C1 segment of cervical spinal cord (tissue), 14 donors: Measurements from ENCODE around the gene DYRK1A.
"Not testable (repeated sequence)": the region's sequence is repeated elsewhere in the genome, so short reads cannot be mapped to it uniquely, and the experiment has no call there.

Experiments
- DNase-seq, 14 donors: peaks; one replicate each; lab custom pipeline; 2025; lab: John Stamatoyannopoulos, UW

DYRK1A gene

DNA sequence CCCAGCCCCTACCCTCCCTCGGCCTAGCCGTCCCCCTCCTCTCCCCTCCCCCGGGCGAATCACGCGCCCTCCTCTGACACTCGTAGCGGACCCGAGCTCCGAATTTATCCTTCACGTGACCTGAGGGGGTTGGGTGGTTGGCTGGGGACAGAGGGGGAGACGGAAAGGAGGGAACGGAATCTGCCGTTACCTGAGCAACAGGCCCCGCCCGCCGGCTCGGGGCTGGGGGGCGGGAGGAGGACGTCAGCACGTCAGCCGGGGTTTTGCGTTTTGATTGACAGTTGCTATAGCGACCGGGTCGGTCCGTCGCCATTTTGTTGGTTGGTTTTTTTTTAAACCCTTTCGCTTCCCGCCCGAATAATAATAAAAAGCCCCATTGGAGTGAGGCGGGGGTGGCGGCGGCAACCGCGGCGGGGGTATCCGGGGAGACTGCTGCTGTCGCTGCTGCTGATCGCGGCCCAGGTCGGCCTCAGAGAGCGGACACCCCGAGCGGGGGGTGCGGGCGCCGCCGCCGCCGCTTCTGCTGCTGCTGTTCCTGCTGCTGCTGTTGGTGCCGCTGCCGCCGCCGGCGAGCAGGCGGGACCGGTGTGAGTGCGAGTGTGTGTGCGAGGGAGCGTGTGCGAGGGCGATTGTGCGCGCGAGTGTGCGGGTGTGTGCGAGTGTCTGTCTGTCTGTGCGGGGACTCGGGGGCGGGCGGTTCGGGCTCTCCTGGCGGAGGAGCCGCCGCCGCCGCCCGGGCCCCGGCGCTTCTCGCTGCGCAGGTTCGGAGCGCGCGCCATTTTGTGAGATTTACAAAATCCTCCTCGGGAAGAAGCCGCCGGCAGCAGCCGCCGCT lies at the start of gene DYRK1A:
Gene DYRK1A (plus strand): TSS at position 292 of the 835 bp plus-strand sequence. CDS start 53,602 bp downstream, outside the sequence.
- peak; percentile 83 to 99 (median 98) for DNase-seq

DNA sequence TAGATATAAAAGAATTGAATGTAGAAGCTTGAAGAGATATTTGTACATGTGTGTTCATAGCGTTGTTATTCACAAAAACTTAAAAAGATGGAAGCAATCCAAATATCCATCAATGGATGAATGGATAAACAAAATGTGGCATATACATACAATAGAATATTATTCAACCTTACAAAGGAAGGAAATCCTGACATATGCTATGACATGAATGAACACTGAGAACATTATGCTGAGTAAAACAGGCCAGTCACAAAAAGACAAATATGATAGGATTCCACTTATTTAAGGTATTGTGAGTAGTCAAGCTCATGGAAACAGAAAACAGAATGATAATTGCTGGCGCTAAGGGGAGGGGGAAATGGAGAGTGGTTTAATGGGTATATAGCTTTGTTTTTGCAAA lies 47.0 kb upstream of the DYRK1A start:
- no peak for DNase-seq

DNA sequence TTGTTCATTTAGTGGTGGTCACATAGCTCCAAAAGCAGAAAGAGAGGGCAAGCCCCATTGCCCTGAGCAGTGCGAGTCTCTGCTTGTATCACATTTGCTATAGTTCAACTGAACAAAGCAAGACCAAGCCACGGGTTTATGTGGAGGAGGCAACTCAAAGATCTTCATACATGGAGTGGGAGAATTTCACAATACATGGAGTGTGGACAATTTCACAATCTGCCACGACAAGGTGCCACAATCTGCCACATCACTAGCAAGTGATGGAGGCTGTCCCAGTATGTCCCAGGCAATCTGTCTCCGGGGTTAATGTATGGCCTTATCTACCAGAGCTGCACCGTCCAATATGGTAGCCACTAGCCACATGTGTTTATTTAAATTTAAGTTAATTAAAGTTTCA lies 44.5 kb upstream of the DYRK1A start:
- DNase-seq = no peak

DNA sequence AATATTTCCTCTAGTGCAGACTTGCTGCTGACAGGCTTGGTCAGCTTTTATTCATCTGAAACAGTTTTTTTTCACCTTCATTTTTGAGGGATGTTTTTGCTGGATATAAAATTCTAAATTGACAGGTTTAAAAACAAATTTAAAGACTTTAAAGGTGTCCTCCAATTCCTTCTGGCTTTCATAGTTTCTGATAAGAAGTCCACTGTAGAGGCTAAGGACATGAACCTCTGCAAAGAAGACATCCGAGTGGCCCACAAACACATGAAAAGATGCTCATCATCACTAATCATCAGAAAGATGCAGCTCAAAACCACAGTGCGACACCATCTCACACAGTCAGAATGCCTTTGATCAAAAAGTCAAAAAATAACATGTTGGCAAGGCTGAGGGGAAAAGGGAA lies 42.0 kb upstream of the DYRK1A start:
- no peak for DNase-seq

DNA sequence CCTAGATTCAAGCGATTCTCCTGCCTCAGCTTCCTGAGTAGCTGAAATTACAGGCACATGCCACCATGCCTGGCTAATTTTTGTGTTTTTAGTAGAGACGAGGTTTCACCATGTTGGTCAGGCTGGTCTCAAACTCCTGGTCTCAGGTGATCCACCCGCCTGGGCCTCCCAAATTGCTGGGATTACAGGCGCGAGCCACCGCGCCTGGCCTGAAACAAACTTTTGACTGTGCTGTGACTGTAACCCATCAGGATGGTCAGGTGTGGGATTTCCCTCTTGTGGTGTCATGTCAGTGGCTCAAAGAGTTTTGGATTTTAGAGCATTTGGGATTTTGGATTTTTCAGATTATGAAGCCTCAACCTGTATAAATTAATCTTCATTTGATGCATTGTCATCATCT lies 38.4 kb upstream of the DYRK1A start:
- not testable (repeated sequence) for DNase-seq

DNA sequence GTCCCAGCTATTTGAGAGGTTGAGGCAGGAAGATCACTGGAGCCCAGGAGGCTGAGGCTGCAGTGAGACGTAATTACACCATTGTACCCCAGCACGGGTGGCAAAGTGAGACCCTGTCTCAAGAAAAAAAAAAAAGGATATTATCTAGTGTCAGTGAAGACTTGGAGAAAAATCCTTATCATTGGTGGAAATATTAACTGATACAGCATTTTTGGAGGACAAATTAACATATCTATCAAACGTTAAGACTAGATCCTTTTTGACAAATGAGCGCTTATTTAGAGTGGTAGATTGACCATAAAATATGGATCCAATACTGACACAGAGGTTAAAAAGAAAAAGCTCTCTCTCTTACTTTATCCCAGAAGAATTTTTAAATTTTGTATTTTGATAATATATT lies 35.2 kb upstream of the DYRK1A start:
- DNase-seq = no peak

DNA sequence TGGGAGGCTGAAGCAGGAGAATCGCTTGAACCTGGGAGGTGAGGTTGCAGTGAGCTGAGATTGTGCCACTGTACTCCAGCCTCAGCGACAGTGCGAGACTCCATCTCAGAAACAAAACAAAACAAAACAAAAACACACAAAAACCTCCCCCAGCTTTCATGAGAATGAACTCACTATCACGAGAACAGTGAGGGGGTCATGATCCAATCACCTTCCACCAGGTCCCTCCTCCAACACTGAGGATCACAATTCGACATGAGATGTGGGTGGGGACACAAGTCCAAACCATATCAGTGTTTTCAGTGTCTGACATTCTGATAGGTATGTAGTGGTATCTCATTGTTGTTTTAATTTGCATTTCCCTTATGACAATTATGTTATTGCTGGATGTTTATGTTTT lies 31.5 kb upstream of the DYRK1A start:
- DNase-seq = no peak

DNA sequence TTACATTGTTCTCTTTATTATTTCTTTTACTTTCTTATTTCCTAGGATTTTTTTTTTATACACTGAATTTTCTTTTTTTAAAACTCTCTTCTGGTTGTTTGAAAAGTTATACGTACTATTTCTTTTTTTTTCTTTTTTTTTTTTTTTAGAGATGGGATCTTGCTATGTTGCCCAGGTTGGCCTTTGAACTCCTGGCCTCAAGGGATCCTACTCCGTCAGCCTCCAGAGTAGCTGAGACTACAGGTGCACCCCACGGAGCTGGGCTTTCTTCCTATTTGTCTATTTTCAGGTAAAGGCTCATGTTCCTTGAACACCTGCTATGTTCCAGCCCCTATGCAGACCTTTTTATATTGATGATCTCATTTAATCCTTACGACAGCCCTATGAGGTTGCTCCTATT lies 29.4 kb upstream of the DYRK1A start:
- DNase-seq = no peak

DNA sequence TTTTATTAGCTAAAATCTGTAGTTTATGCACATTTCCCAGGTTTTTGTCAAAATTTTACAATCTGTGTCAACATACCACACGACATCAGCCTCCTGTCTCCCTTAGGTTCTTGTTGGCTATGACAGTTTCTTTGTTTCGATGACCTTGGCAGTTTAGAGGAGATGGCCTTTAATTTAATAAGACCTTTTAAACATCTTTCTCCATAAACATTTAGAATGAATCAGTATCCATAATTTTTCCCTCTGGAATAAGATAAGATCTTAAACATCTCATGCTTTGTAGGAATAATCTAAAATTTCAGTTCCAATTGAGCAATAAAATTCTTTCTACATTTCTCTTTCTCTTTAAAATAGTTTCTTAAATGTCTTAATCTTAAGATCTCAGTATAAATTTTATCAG lies 28.7 kb upstream of the DYRK1A start:
- DNase-seq = no peak

DNA sequence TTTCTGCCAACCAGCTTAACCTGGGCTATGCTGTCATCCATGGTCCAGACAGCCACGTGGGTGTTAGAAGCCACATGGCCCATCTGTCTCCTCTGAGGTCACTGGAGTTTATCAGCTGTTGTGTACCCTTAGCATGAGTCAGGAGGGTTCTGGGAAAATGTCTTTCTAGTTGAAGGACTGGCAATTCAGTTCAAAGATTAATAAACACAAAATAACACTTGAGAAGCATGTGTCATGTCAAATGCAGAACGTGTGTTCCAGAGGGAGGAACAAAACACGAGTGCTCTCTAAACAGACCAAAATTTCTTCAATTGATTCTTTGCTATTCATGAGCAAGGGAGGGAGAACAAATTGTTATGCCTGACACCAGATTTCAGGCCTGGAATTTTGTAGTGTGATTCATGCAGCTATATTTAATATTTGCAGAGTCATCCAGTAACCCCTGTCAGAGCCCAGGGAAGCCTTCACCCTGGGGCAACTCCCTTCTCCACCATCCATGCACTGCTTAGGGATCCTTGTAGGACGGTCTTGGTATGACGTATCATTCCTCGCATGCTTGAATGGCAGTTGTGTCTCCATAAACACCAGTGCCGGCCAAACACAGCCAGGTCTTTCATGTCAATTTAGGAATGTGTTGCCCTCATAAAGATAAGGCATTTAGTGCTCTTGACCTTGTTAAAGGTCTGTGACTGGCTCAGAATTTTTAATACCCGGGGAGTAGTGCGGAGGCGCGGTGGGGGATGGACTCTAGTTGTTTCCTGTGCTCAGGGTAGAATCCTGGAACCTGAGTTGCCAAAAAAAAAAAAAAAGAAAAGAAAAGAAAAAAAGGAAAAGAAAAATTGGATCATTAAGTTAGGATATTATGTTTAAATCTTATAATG lies 27.7 kb upstream of the DYRK1A start:
- no peak for DNase-seq

DNA sequence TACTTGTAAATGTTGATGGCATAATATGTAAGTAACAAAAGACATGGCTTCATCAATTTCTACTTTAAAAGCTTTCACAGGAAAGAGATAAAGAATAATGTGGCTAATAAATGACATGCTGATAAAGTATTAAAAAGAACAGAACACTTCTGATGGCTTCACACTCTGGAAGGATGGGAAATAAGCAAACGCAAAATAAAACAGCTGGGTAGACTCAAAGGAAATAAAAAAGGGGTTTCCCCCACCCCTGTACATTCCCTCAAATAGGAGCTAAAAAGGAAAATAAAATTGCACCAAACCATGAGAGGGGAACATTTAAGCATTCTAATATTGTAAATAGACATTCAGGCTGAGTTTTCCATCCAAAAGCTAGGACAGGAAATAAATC lies 27.0 kb upstream of the DYRK1A start:
- no peak for DNase-seq

DNA sequence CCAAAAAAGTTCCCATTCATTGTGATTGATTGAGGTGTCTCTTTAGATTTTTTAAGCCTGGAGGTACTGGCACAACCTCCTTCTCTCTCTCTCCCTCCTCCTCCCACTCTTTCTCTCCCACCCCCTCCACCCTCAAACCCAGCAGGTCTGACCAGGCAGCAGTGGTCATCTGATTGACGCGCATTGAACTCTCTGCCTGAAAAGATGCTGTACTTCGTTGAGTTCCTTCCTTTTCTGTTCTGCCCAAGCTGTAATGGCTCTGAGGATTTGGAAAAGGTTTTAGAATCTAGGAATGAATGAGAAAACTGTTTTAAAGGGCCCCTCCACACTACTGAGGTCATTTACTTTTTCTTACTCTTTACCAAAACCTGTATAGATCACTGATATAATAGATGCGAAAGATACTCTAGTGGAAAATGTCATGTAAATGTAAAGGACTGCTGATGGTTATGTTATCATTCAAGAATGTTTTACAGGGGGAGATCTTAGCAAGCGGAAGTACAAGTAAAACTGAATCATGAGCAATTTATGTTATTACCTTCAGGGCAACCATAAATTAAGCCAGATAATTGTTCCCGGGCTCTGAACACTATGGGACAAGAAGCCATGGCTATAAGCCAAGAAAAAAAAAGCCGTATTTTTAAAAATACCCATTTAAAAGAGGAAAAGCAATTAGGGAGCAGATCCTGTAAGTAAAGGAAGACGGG lies 25.2 kb upstream of the DYRK1A start:
- DNase-seq = no peak

DNA sequence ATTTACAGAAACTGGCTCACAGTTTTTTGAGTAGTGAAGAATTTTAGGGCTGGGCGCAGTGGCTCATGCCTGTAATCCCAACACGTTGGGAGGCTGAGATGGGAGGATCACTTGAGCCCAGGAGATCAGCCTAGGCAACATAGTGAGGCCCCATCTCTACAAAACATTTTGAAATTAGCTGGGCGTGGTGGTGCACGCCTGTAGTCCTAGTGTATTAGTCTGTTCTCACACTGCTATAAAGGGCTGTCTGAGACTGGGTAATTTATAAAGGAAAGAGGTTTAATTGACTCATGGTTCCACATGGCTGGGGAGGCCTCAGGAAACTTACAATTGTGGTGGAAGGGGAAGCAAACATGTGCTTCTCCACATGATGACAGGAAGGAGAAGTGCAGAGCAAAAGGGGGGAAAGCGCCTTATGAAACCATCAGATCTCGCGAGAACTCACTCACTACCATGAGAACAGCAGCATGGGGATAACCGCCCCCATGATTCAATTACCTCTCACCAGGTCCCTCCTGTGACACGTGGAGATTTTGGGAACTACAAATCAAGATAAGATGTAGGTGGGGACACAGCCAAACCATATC lies 24.4 kb upstream of the DYRK1A start:
- no peak for DNase-seq

DNA sequence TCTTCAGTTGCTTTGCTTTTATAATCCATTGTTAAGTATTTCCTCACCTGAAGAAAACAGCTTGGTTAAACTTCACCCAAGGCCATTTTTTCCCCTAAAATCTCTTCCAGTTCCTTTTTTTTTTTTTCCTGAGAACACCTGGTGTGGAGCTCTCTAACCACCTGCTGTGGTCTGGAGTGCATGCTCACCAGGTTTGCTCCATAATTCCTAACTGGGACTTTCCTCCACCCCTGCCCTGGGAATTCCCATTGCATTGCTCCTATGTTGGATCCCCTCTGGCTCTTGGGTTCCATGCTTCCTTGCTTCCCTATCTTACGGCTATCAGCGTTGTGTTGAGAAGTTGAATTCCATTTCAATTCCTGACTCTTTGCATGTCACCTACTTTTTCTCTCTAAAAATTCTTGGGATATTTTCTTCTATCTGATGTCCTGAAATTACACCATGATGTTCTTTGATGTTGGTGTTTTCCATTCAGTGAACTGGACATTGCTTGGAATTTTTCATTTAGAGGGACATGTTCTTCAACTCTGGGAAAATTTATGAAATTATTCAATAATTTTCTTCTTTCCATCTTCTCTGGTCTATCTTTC lies 19.6 kb upstream of the DYRK1A start:
- DNase-seq = no peak

DNA sequence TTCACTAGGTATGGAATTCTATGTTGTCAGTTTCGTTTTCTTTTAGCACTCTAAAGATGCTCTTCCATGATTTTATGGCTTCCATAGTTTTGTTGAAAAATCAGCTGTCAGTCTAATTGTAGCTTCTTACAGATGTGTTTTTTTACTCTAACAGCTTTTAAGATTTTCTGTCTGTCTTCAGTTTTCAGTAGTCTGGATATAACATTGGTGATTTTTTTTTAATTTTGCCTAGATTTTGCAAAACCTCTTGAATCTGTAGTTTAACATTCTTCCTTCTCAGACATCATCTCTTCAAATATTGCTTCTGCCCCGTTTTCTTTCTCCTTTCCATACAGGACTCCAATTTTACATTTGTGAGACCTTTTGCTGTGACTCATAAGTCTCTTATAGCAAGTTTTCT lies 17.9 kb upstream of the DYRK1A start:
- DNase-seq = no peak

DNA sequence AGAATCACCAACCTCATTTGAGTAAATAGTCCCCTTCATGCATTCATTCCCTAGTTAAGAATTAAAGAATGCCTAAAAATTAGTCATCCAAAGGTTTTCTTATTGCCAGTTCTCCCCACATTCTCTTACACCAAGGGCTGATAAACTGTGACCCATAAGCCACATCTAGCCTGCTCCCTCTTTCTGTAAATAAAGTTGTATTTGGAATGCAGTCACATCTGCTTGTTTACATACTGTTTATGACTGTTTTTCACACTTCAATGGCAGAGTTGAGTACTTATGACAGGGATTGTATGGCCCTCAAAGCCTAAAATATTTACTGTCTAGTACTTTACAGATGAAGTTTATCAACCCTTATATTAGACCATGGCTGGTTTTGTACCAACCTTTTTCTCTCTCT lies 16.1 kb upstream of the DYRK1A start:
- no peak for DNase-seq

DNA sequence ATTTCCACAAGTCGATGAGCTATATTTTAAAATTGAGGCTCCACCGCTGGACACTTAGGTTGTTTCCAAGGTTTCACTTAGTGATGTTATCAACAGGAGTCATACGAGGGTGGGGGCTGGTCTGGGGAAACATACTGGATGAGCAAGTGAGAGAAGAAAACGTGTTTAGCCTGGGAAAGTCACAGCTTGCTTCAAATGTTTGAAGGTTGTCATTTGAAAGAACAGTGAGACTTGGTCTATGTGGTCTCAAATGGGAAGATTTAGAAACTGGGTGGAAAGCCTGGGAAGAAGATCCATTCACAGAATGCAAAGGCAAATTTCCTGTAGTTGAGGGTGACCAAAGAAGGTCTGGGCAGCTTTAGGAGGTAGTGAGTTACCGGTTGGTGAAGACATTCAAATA lies 9.9 kb upstream of the DYRK1A start:
- DNase-seq = no peak

DNA sequence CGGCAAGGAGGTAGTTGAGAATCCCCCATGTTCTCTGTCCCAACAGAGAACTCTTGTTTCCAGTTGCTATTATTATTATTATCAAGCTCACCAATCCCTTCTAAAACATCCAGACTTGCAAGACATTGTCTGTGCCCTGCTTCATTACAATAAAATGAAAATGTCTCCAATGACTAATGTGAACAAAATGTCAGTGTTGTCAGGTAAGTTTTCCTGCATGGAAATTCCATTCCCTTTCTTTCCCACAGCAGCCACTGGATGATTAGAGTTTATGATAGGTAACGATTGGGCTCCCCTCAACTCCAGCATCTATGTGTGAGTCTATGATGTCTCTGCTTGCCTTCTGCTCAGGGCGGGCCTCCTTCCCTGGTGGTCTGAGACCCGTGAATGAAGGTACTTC lies 8.9 kb upstream of the DYRK1A start:
- no peak for DNase-seq

DNA sequence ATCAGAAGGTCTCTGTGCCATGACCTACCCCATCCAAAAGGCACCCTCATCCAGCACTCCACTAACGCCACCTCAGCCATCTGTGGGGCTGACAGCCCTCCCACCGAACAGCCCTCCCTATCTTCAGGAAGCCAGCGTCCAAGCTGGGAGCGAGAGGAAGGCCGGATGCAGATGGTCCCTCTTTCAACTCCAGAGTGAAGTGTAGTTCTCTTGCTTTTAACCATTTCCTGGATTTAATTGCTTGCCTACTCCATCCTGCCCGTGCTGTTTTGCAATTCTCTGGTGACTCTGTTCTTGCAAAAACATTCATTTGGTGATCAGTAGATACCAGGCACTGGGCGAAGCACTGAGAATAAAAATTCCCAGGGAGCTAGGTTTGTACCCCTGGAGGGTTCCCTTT lies 8.2 kb upstream of the DYRK1A start:
- no peak for DNase-seq

DNA sequence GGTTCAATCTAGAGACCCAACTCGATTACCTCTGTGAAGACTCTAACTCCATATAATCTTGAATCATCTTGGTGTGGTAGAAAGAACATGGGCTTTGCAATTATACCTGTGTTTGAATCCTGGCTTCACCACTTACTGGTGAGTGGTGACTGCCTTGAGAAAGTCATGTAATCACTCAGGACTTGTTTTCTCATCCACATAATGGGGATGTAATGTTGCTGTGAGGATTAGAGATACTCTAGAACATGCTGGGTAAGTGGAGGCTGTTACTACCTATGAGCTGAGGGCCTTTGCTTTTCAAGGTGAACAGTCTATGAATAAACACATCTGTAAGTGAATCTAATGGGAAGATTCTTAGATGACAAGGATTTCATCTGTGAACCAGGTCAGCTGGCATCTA lies 2.6 kb upstream of the DYRK1A start:
- no peak for DNase-seq

DNA sequence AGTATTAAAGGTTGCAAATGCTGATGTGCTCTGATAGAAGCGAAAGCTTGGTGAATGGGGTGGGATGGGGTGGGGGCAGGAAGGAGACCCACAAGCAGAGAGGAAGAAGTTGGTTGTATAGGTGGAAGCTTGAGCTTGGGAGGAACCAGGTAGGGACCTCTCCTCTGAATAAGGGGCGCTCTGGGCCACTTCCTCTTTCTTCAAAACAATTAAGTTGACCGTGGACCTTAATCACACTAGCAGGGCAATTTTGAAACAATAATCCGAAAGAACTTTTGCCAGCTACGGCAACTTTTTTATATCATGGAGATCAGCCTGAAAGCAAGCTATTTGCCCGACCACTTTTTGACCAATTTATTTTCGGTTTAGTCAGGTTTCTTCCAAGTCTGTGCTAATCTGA lies 1.9 kb upstream of the DYRK1A start:
- DNase-seq = no peak
